HepG2 (cell line): ENCODE data around the gene RASAL3. TPM values are rescaled to one million over a fixed set of nuclear protein-coding genes. Genes with fewer than 3 reads are reported as not detected.

ENCODE experiments used
- ASH2L ChIP-seq: fragments of 300-600, 200-600 bp; sonication (generic); IDR thresholded peaks from 2 replicates; pipeline ENCODE4 v1.7.0; 2017; ENCODE audit warnings: low read depth, mild to moderate bottlenecking, moderate library complexity, mixed read lengths, low read length; ENCODE audit not compliant: insufficient read length
- ETV6 ChIP-seq: sonication (generic); formaldehyde crosslinking; conservative IDR thresholded peaks from 2 replicates; pipeline ENCODE4 v1.4.0; 2020; ENCODE audit warnings: missing genetic modification reagents
- GATAD2A ChIP-seq: IDR thresholded peaks from 2 replicates; pipeline ENCODE4 v1.6.1; 2016
- HNRNPLL ChIP-seq: fragments of 200-400 bp; formaldehyde crosslinking; IDR thresholded peaks from 2 replicates; pipeline ENCODE4 v1.6.1; 2017; ENCODE audit warnings: mild to moderate bottlenecking, low read depth, low read length; ENCODE audit not compliant: poor library complexity, severe bottlenecking
- HOXD1 ChIP-seq: sonication (generic); formaldehyde crosslinking; IDR thresholded peaks from 2 replicates; pipeline ENCODE4 v1.5.0; 2020; ENCODE audit warnings: missing genetic modification reagents
- KDM3A ChIP-seq: IDR thresholded peaks from 2 replicates; pipeline ENCODE4 v1.6.1; 2018; ENCODE audit warnings: low read depth, missing compliant biosample characterization
- LCORL ChIP-seq, 2 experiments: fragments of 450-650 bp in 1 of 2; sonication (generic) in 1 of 2; formaldehyde crosslinking in 1 of 2; IDR thresholded peaks; 2 replicates each; pipeline versions ENCODE4 v1.5.0 to v1.6.1; 2017 to 2020; ENCODE audit warnings: antibody characterized with exemption in 1 of 2, missing genetic modification reagents in 1 of 2
- MAFF ChIP-seq: IDR thresholded peaks from 2 replicates; pipeline ENCODE4 v1.6.1; 2011; ENCODE audit warnings: low read depth, low read length, improper control_type of control experiment
- MATR3 ChIP-seq: sonication (generic); formaldehyde crosslinking; IDR thresholded peaks from 2 replicates; pipeline ENCODE4 v1.4.0; 2020; ENCODE audit warnings: missing genetic modification reagents
- MED1 ChIP-seq: sonication (generic); formaldehyde crosslinking; IDR thresholded peaks from 2 replicates; pipeline ENCODE4 v1.4.0; 2020; ENCODE audit warnings: missing genetic modification reagents
- MED8 ChIP-seq: sonication (generic); formaldehyde crosslinking; IDR thresholded peaks from 2 replicates; pipeline ENCODE4 v1.8.1; 2023; ENCODE audit warnings: mild to moderate bottlenecking, missing genetic modification reagents; ENCODE audit not compliant: insufficient replicate concordance
- POLR2AphosphoS2 ChIP-seq: IDR thresholded peaks from 2 replicates; pipeline ENCODE4 v1.6.1; 2011; ENCODE audit warnings: low read depth, low read length, improper control_type of control experiment
- RBAK ChIP-seq: sonication (generic); formaldehyde crosslinking; IDR thresholded peaks from 2 replicates; pipeline ENCODE4 v1.5.1; 2020; ENCODE audit warnings: mild to moderate bottlenecking, missing genetic modification reagents
- REL ChIP-seq: sonication (generic); formaldehyde crosslinking; conservative IDR thresholded peaks from 2 replicates; pipeline ENCODE4 v1.8.0; 2022; ENCODE audit warnings: mild to moderate bottlenecking, missing genetic modification reagents, moderate library complexity
- SSRP1 ChIP-seq: IDR thresholded peaks from 2 replicates; pipeline ENCODE4 v1.6.1; 2016; ENCODE audit warnings: control low read depth
- TAF1 ChIP-seq: sonication (generic); formaldehyde crosslinking; IDR thresholded peaks from 2 replicates; pipeline ENCODE4 v1.4.0; 2020; ENCODE audit warnings: missing genetic modification reagents
- TBP ChIP-seq: sonication (generic); formaldehyde crosslinking; IDR thresholded peaks from 2 replicates; pipeline ENCODE4 v1.5.0; 2020; ENCODE audit warnings: missing genetic modification reagents
- THAP11 ChIP-seq: IDR thresholded peaks from 2 replicates; pipeline ENCODE4 v1.6.1; 2016; ENCODE audit warnings: missing biosample characterization, missing genetic modification reagents
- TP53 ChIP-seq: sonication (generic); formaldehyde crosslinking; conservative IDR thresholded peaks from 2 replicates; pipeline ENCODE4 v1.4.0; 2020; ENCODE audit warnings: missing genetic modification reagents
- ZNF138 ChIP-seq: sonication (generic); formaldehyde crosslinking; IDR thresholded peaks from 2 replicates; pipeline ENCODE4 v1.5.0; 2020; ENCODE audit warnings: mild to moderate bottlenecking, low read depth, missing genetic modification reagents
- ZNF160 ChIP-seq: sonication (generic); formaldehyde crosslinking; IDR thresholded peaks from 2 replicates; pipeline ENCODE4 v1.8.0; 2022; ENCODE audit warnings: mild to moderate bottlenecking, inconsistent platforms, missing genetic modification reagents
- ZNF251 ChIP-seq: sonication (generic); formaldehyde crosslinking; IDR thresholded peaks from 2 replicates; pipeline ENCODE4 v1.9.0; 2021; ENCODE audit warnings: mild to moderate bottlenecking, missing genetic modification reagents
- ZNF660 ChIP-seq: sonication (generic); formaldehyde crosslinking; IDR thresholded peaks from 2 replicates; pipeline ENCODE4 v1.5.1; 2020; ENCODE audit warnings: mild to moderate bottlenecking, low read depth, missing genetic modification reagents, borderline replicate concordance
- polyA plus RNA-seq, 8 experiments: library from polyadenylated mRNA; depleted of rRNA in 3 of 8; stranded (reverse) in 7 of 8; unstranded in 1 of 8; fragments of >200 nt; fragmentation: Illumina TruSeq in 4 of 8; extraction: Trizol in 4 of 8; gene quantifications; 2 replicates each; pipeline versions ENCODE4 v1.2.1 to v1.2.3, GENCODE V29; 2011 to 2016; ENCODE audit warnings: low read depth in 4 of 8, missing spikeins in 1 of 8, mixed read lengths in 1 of 8; ENCODE audit not compliant: insufficient read depth in 1 of 8
- total RNA-seq, 5 experiments: library from RNA; depleted of rRNA; stranded (reverse); fragments of >200 nt; fragmentation: Illumina TruSeq; extraction: Trizol; gene quantifications; 2 replicates each; pipeline ENCODE4 v1.2.3, GENCODE V29; 2016; ENCODE audit warnings: low read depth in 1 of 5
- TF ChIP-seq, protein P1 (sequence below): sonication (generic); formaldehyde crosslinking; IDR thresholded peaks from 2 replicates; pipeline ENCODE4 v1.5.0; 2020; ENCODE audit warnings: mild to moderate bottlenecking, missing genetic modification reagents
- TF ChIP-seq, protein P2 (sequence below): sonication (generic); formaldehyde crosslinking; IDR thresholded peaks from 2 replicates; pipeline ENCODE4 v1.5.0; 2020; ENCODE audit warnings: missing genetic modification reagents
- TF ChIP-seq, protein P3 (sequence below): sonication (generic); formaldehyde crosslinking; IDR thresholded peaks from 2 replicates; pipeline ENCODE4 v1.4.0; 2020; ENCODE audit warnings: missing genetic modification reagents

RASAL3 gene
- total and polyA plus RNA-seq, 2 of the 13 experiments (the other 11 are each of a cell fraction or from before 2014, with no cell fraction given): not detected

DNA sequence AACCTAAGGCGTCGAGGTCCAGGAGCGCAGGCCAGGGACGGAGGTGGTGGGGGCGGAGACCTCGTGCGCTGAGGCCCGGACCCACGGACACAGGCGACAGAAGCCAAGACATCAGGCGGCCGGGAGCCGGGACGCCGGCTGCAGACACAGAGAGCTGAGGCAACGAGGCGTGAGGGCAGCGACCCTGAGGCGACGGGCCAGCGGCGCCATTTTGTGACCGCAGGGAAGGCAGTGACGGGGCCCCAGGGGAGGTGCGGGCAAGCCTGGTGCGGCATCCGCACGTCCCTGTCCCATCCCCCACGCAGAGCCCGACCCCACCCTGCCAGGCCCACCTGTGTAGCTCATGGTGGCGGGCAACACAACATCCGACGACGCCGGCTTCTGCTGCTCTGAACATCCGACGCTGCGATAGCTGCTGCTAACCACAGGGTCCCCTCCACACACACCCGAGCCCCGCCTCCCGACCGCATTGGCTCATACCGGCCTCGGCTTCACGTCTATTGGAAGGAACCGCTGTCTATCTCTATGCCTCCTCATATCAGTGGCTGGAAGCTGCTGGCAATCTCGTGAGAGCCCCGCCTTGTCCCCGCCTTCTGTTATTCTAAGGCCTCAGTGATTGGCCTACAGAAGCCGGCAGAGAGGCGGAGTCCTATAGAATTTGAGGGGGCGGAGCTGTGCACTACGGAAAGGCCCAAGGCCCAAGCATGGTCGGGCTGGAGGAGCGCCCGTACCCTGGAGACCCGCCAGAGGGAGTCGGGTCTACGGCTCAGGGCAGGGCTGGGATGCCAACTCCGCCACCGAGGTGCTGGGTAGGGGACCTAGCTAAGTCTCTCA is 45.5 kb downstream of the RASAL3 start, which contains the start of gene AKAP8L (continued):
- TF ChIP-seq KDM3A (CRISPR knock-in tag) (0 out of 2 replicates have a peak, but pooled peaks have one; percentile 16), TAF1 (CRISPR knock-in tag) (peak; percentile 93), TP53 (0 out of 2 replicates have a peak, but pooled peaks have one; percentile 66), ZNF138 (no peak), MED8 (CRISPR knock-in tag) (no peak), HNRNPLL (peak; percentile 39), SSRP1 (CRISPR knock-in tag) (no peak; the same call in 1 of the 2 replicates), HOXD1 (CRISPR knock-in tag) (peak; percentile 42), ZNF251 (CRISPR knock-in tag) (no peak), RBAK (CRISPR knock-in tag) (no peak), GATAD2A (CRISPR knock-in tag) (no peak), ZNF160 (CRISPR knock-in tag) (0 out of 2 replicates have a peak, but pooled peaks have one; percentile 31), ASH2L (peak; percentile 73), THAP11 (CRISPR knock-in tag) (peak; percentile 89), MATR3 (no peak), ETV6 (CRISPR knock-in tag) (peak; percentile 50), MAFF (no peak), MED1 (CRISPR knock-in tag) (peak; percentile 57; the same call in 1 of the 2 replicates), TBP (no peak), REL (CRISPR knock-in tag) (no peak), LCORL (IDR thresholded peaks at IDR 0.05) (no peak), LCORL (CRISPR knock-in tag; IDR thresholded peaks at IDR 0.05) (peak; percentile 63; the same call in 1 of the 2 replicates), POLR2AphosphoS2 (peak; percentile 92), ZNF660 (no peak)
- TF ChIP-seq, protein P1, sequence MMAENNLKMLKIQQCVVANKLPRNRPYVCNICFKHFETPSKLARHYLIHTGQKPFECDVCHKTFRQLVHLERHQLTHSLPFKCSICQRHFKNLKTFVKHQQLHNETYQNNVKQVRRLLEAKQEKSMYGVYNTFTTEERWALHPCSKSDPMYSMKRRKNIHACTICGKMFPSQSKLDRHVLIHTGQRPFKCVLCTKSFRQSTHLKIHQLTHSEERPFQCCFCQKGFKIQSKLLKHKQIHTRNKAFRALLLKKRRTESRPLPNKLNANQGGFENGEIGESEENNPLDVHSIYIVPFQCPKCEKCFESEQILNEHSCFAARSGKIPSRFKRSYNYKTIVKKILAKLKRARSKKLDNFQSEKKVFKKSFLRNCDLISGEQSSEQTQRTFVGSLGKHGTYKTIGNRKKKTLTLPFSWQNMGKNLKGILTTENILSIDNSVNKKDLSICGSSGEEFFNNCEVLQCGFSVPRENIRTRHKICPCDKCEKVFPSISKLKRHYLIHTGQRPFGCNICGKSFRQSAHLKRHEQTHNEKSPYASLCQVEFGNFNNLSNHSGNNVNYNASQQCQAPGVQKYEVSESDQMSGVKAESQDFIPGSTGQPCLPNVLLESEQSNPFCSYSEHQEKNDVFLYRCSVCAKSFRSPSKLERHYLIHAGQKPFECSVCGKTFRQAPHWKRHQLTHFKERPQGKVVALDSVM: 0 out of 2 replicates have a peak, but pooled peaks have one; percentile 20
- TF ChIP-seq, protein P2, sequence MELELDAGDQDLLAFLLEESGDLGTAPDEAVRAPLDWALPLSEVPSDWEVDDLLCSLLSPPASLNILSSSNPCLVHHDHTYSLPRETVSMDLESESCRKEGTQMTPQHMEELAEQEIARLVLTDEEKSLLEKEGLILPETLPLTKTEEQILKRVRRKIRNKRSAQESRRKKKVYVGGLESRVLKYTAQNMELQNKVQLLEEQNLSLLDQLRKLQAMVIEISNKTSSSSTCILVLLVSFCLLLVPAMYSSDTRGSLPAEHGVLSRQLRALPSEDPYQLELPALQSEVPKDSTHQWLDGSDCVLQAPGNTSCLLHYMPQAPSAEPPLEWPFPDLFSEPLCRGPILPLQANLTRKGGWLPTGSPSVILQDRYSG (CRISPR knock-in tag): no peak
- TF ChIP-seq, protein P3, sequence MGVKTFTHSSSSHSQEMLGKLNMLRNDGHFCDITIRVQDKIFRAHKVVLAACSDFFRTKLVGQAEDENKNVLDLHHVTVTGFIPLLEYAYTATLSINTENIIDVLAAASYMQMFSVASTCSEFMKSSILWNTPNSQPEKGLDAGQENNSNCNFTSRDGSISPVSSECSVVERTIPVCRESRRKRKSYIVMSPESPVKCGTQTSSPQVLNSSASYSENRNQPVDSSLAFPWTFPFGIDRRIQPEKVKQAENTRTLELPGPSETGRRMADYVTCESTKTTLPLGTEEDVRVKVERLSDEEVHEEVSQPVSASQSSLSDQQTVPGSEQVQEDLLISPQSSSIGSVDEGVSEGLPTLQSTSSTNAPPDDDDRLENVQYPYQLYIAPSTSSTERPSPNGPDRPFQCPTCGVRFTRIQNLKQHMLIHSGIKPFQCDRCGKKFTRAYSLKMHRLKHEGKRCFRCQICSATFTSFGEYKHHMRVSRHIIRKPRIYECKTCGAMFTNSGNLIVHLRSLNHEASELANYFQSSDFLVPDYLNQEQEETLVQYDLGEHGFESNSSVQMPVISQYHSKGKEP (CRISPR knock-in tag): no peak
